T-cell (primary cell): ENCODE results near the gene CBX5. TPM values are rescaled to one million over a fixed set of nuclear protein-coding genes. Genes with fewer than 3 reads are reported as not detected.
A peak's percentile ranks its signal among the peaks of the same experiment; 100 is the strongest.

Experiments used
- ATAC-seq, 4 experiments: fragments of 200-7000 bp in 3 of 4; fragments of 150-1000 bp in 1 of 4; cut with Tn5 transposase; replicated peaks in 1 of 4; 1 replicate in 3 of 4; 2 replicates in 1 of 4; pipeline ENCODE4 v1.10.0; 2021; ENCODE audit warnings: moderate library complexity in 3 of 4, mild to moderate bottlenecking in 2 of 4, moderate number of reproducible peaks in 1 of 4
- CTCF ChIA-PET, 2 donors: fragments of 300-600 bp; sonication (Branson Sonifier 250); formaldehyde crosslinking; loops; one replicate each; lab custom pipeline; 2022; ENCODE audit warnings: antibody characterized with exemption in 2 of 2; lab: Charles Lee
- POLR2A ChIA-PET, 2 donors: fragments of 300-600 bp; sonication (Branson Sonifier 250); formaldehyde crosslinking; loops; one replicate each; lab custom pipeline; 2022; ENCODE audit warnings: antibody characterized with exemption in 2 of 2; lab: Charles Lee
- DNase-seq, 35 experiments: peaks; one replicate each; pipeline versions ENCODE4 v3.0.0 to v3.0.0-alpha.2; 2013 to 2023
- H3K27ac ChIP-seq: one replicate; pipeline ENCODE4 v1.5.1; 2013; ENCODE audit warnings: low read length
- H3K27me3 ChIP-seq, 2 experiments: replicated peaks in 1 of 2; 1 replicate in 1 of 2; 2 replicates in 1 of 2; pipeline versions ENCODE4 v1.6.1 to v1.7.0; 2013; ENCODE audit warnings: low read length in 1 of 2, mixed read lengths in 1 of 2; ENCODE audit not compliant: control insufficient read depth in 2 of 2, insufficient read depth in 2 of 2; ENCODE audit errors: extremely low read depth in 1 of 2
- H3K36me3 ChIP-seq, 2 donors: 1 replicate in 1 of 2; 2 replicates in 1 of 2; pipeline versions ENCODE4 v1.6.1 to v1.7.0; 2013; ENCODE audit warnings: low read length in 1 of 2; ENCODE audit not compliant: control insufficient read depth in 2 of 2, insufficient read depth in 1 of 2; ENCODE audit errors: extremely low read depth in 1 of 2
- H3K4me1 ChIP-seq, 2 experiments: 1 replicate in 1 of 2; 2 replicates in 1 of 2; pipeline versions ENCODE4 v1.6.1 to v1.7.0; 2013; ENCODE audit warnings: low read length in 2 of 2, mixed read lengths in 1 of 2; ENCODE audit not compliant: insufficient read depth in 2 of 2, control insufficient read depth in 1 of 2; ENCODE audit errors: extremely low read depth in 1 of 2
- H3K4me3 ChIP-seq, 2 donors: 1 replicate in 1 of 2; 2 replicates in 1 of 2; pipeline versions ENCODE4 v1.5.1 to v1.7.0; 2013; ENCODE audit warnings: mild to moderate bottlenecking in 2 of 2, low read length in 1 of 2, moderate library complexity in 1 of 2; ENCODE audit not compliant: control insufficient read depth in 1 of 2; ENCODE audit errors: extremely low read depth in 1 of 2
- H3K9me3 ChIP-seq: 2 replicates; pipeline ENCODE4 v1.7.0; 2013
- H3K27ac Mint-ChIP-seq, 2 donors: one replicate each; pipeline ENCODE4 v1.8.0; 2020 to 2021; ENCODE audit warnings: mild to moderate bottlenecking in 2 of 2, mixed read lengths in 2 of 2
- H3K27me3 Mint-ChIP-seq, 2 donors: one replicate each; pipeline ENCODE4 v1.8.0; 2021 to 2022; ENCODE audit warnings: mixed read lengths in 2 of 2
- H3K36me3 Mint-ChIP-seq: one replicate; pipeline ENCODE4 v1.8.0; 2021; ENCODE audit warnings: mixed read lengths
- H3K4me1 Mint-ChIP-seq, 3 donors: one replicate each; pipeline ENCODE4 v1.8.0; 2020 to 2022; ENCODE audit warnings: mixed read lengths in 3 of 3, mild to moderate bottlenecking in 1 of 3
- H3K4me3 Mint-ChIP-seq, 3 donors: one replicate each; pipeline ENCODE4 v1.8.0; 2020 to 2022; ENCODE audit warnings: mild to moderate bottlenecking in 3 of 3, mixed read lengths in 3 of 3, moderate library complexity in 3 of 3
- H3K9me3 Mint-ChIP-seq, 3 donors: one replicate each; pipeline ENCODE4 v1.8.0; 2020 to 2022; ENCODE audit warnings: mixed read lengths in 3 of 3
- WGBS: methylation state at CpG from one replicate; pipeline ENCODE4 v1.1.5; 2013; ENCODE audit warnings: missing lambda C conversion rate; ENCODE audit not compliant: insufficient coverage; 5-methylcytosine and 5-hydroxymethylcytosine counted together
- total RNA-seq, 35 experiments: library from RNA in 6 of 35; stranded (reverse) in 6 of 35; fragments of 120-200 nt in 1 of 35; gene quantifications; one replicate each; pipeline versions ENCODE4 v1.2.1 to v1.2.4 and lab custom pipeline; 2013 to 2026

The CBX5 gene
- total RNA-seq, 5 donors from 2014 or later (not counting 1 experiment from before 2014, with no cell fraction given) = 43.8 to 54.5 (median 47.1) TPM

- CTCF ChIA-PET = interaction anchor here (0.6 to 1.5 kb wide), 5 partner anchors 28 to 253 kb away, joined by 3 to 5 read pairs (median 4); partner anchors contain the start of gene COPZ1 (in 1 of the 2)
- no peaks in the 10 kb centered on the region for H3K9me3 Mint-ChIP-seq
- Histone ChIP-seq H3K27me3 (peaks cover 0 to 29% of the 10 kb centered on the region in 2 experiments), H3K4me3 (no peak overlapping the region), H3K36me3 (no peaks in the 10 kb centered on the region), H3K27ac (no peak overlapping the region), H3K9me3 (no peaks in the 10 kb centered on the region), H3K4me1 (peaks cover 0 to 14% of the 10 kb centered on the region in 2 experiments)
- H3K27ac Mint-ChIP-seq = no peak overlapping the region
- peaks cover 14 to 18% (median 16%) of the 10 kb centered on the region in 3 donors for H3K4me1 Mint-ChIP-seq
- WGBS = 82% methylated on average over 4 of the region's 5 CpGs
- DNase-seq (no peak), ATAC-seq (no peak)
- no peaks in the 10 kb centered on the region for H3K36me3 Mint-ChIP-seq
- POLR2A ChIA-PET = interaction anchor here (0.6 to 0.7 kb wide), 4 partner anchors 15 to 211 kb away, joined by 3 to 12 read pairs (median 6); no protein-coding TSS in a partner anchor
- peaks cover 22 to 24% of the 10 kb centered on the region in 2 donors for H3K27me3 Mint-ChIP-seq
- H3K4me3 Mint-ChIP-seq = no peak overlapping the region
These were observed 16.6 kb upstream of the CBX5 start for GRCh38 chr12:54296393-54297099.

GRCh38 chr12:54294953-54295566 is 15.1 kb upstream of the CBX5 start:
- no peak overlapping the region for H3K27ac ChIP-seq
- POLR2A ChIA-PET = interaction anchor here in 1 of 2 donors (0.7 kb wide), 1 partner anchor 799 kb away, joined by 4 read pairs; no protein-coding TSS in a partner anchor
- Mint-ChIP-seq H3K4me3 (no peak overlapping the region), H3K36me3 (no peaks in the 10 kb centered on the region), H3K9me3 (no peaks in the 10 kb centered on the region), H3K4me1 (peaks cover 5 to 8% (median 5%) of the 10 kb centered on the region in 3 donors), H3K27ac (no peak overlapping the region), H3K27me3 (peaks cover 13% of the 10 kb centered on the region in 2 donors)
- DNase-seq (no peak), ATAC-seq (no peak)
- H3K36me3 ChIP-seq = no peaks in the 10 kb centered on the region
- no peak overlapping the region for H3K4me3 ChIP-seq
- H3K27me3 ChIP-seq = peaks cover 0 to 14% of the 10 kb centered on the region in 2 experiments
- H3K9me3 ChIP-seq = no peaks in the 10 kb centered on the region
- CTCF ChIA-PET = interaction anchor here (0.6 to 3.5 kb wide), 6 partner anchors 9 to 73 kb away, joined by 3 to 13 read pairs (median 4); partner anchors contain the start of gene COPZ1 (in 1 of the 2)
- peaks cover 0 to 5% of the 10 kb centered on the region in 2 experiments for H3K4me1 ChIP-seq
- WGBS = 83% methylated on average over 8 of the region's 9 CpGs

- DNase-seq (peak in 28 of 35 experiments; percentile 10 to 66 (median 34)), ATAC-seq (peak; percentile 39 to 75 (median 62))
- Mint-ChIP-seq H3K4me3 (no peak overlapping the region), H3K27me3 (peaks cover 6% of the 10 kb centered on the region in 2 donors), H3K36me3 (no peaks in the 10 kb centered on the region), H3K9me3 (no peaks in the 10 kb centered on the region), H3K27ac (no peak overlapping the region), H3K4me1 (peaks cover 5% of the 10 kb centered on the region in 3 donors)
- no peak overlapping the region for H3K4me3 ChIP-seq
- POLR2A ChIA-PET = interaction anchor here (0.6 to 0.7 kb wide), 4 partner anchors 31 to 798 kb away, joined by 3 to 4 read pairs (median 4); partner anchors contain the start of gene COPZ1 (in 1 of the 2)
- H3K4me1 ChIP-seq = peaks cover 0 to 5% of the 10 kb centered on the region in 2 experiments
- WGBS = 80% methylated on average over 7 of the region's 9 CpGs
- no peak overlapping the region for H3K27ac ChIP-seq
- no peaks in the 10 kb centered on the region for H3K36me3 ChIP-seq
- no peaks in the 10 kb centered on the region for H3K9me3 ChIP-seq
- CTCF ChIA-PET = interaction anchor here (0.6 to 3.5 kb wide), 9 partner anchors 11 to 85 kb away, joined by 3 to 20 read pairs (median 5); partner anchors contain the start of gene COPZ1 (in 1 of the 2)
- peaks cover 0 to 11% of the 10 kb centered on the region in 2 experiments for H3K27me3 ChIP-seq
These were observed 14.4 kb upstream of the CBX5 start for GRCh38 chr12:54294152-54294952.

- Mint-ChIP-seq H3K36me3 (peaks cover 4% of the 10 kb centered on the region), H3K27ac (no peak overlapping the region), H3K4me3 (no peak overlapping the region), H3K27me3 (no peaks in the 10 kb centered on the region), H3K9me3 (no peaks in the 10 kb centered on the region), H3K4me1 (peaks cover 3 to 5% (median 3%) of the 10 kb centered on the region in 3 donors)
- no peak for DNase-seq
- Histone ChIP-seq H3K9me3 (no peaks in the 10 kb centered on the region), H3K4me1 (peaks cover 0 to 3% of the 10 kb centered on the region in 2 experiments), H3K36me3 (peaks cover 2 to 8% of the 10 kb centered on the region in 2 donors), H3K4me3 (no peak overlapping the region), H3K27ac (no peak overlapping the region), H3K27me3 (peaks cover 0 to 2% of the 10 kb centered on the region in 2 experiments)
- no peak for ATAC-seq
- ChIA-PET CTCF (interaction anchor here (0.5 to 4.0 kb wide), 11 partner anchors 9 to 87 kb away, joined by 3 to 20 read pairs (median 5); partner anchors contain the start of genes COPZ1 (in 2 of the 2), CBX5 (in 1 of the 2) and HNRNPA1 (in 1 of the 2)), POLR2A (interaction anchor here (0.7 to 1.0 kb wide), 2 partner anchors 16 to 32 kb away, joined by 4 read pairs; partner anchors contain the start of gene COPZ1 (in 1 of the 2))
- WGBS = 98% methylated on average over 6 of the region's 7 CpGs
These were observed 13.0 kb upstream of the CBX5 start for GRCh38 chr12:54292931-54293241.

GRCh38 chr12:54292083-54292930 is 12.4 kb upstream of the CBX5 start:
- H3K4me1 Mint-ChIP-seq = peaks cover 0 to 7% (median under 1%) of the 10 kb centered on the region in 3 donors
- Histone ChIP-seq H3K27me3 (no peaks in the 10 kb centered on the region), H3K36me3 (peaks cover 2 to 13% of the 10 kb centered on the region in 2 donors), H3K27ac (no peak overlapping the region), H3K4me1 (no peaks in the 10 kb centered on the region), H3K4me3 (no peak overlapping the region), H3K9me3 (no peaks in the 10 kb centered on the region)
- CTCF ChIA-PET = interaction anchor here (0.5 to 4.0 kb wide), 13 partner anchors 8 to 107 kb away, joined by 3 to 20 read pairs (median 4); partner anchors contain the start of genes COPZ1 (in 2 of the 2), CBX5 (in 1 of the 2) and HNRNPA1 (in 1 of the 2)
- H3K27ac Mint-ChIP-seq = no peak overlapping the region
- H3K36me3 Mint-ChIP-seq = peaks cover 8% of the 10 kb centered on the region
- 97% methylated on average over 27 of the region's 30 CpGs for WGBS
- H3K27me3 Mint-ChIP-seq = no peaks in the 10 kb centered on the region
- ATAC-seq (no peak), DNase-seq (no peak)
- POLR2A ChIA-PET = interaction anchor here in 1 of 2 donors (1.0 kb wide), 1 partner anchor 33 kb away, joined by 4 read pairs; the partner anchor contains the start of gene COPZ1
- H3K4me3 Mint-ChIP-seq = no peak overlapping the region
- no peaks in the 10 kb centered on the region for H3K9me3 Mint-ChIP-seq
